Fibroblast of lung (primary cell): ENCODE data around the gene ETF1. TPM values are rescaled to one million over a fixed set of nuclear protein-coding genes. Genes with fewer than 3 reads are reported as not detected.

Experiments used
- DNase-seq, 2 donors: peaks; one replicate each; pipeline versions ENCODE4 v3.0.0 to v3.0.0-alpha.2; 2010; ENCODE audit warnings: low read depth in 2 of 2
- H2AFZ ChIP-seq: 2 replicates; pipeline ENCODE4 v1.5.1; 2012; ENCODE audit warnings: low read length, control low read depth, inconsistent platforms
- H3K27ac ChIP-seq: 2 replicates; pipeline ENCODE4 v1.5.1; 2011; ENCODE audit warnings: low read length, control low read depth; ENCODE audit not compliant: insufficient read depth
- H3K27me3 ChIP-seq: 2 replicates; pipeline ENCODE4 v1.5.1; 2011; ENCODE audit warnings: mild to moderate bottlenecking, low read length; ENCODE audit not compliant: control insufficient read depth, insufficient read depth
- H3K36me3 ChIP-seq: 2 replicates; pipeline ENCODE4 v1.5.1; 2011; ENCODE audit warnings: low read length; ENCODE audit not compliant: control insufficient read depth, insufficient read depth
- H3K4me1 ChIP-seq: 2 replicates; pipeline ENCODE4 v1.5.1; 2011; ENCODE audit warnings: low read length; ENCODE audit not compliant: control insufficient read depth, insufficient read depth; ENCODE audit errors: extremely low read depth
- H3K4me2 ChIP-seq: 2 replicates; pipeline ENCODE4 v1.5.1; 2011; ENCODE audit warnings: low read length, control low read depth; ENCODE audit not compliant: insufficient read depth; ENCODE audit errors: extremely low read depth
- H3K4me3 ChIP-seq, 4 experiments: fragments of 200-600 bp in 1 of 4; sonication (generic) in 1 of 4; replicated peaks in 1 of 4; 2 replicates each; pipeline ENCODE4 v1.5.1; 2011 to 2016; ENCODE audit warnings: low read length in 4 of 4, low read depth in 3 of 4, mild to moderate bottlenecking in 3 of 4, control low read depth in 2 of 4, inconsistent platforms in 1 of 4, mixed read lengths in 1 of 4; ENCODE audit not compliant: insufficient read depth in 1 of 4; ENCODE audit errors: control extremely low read depth in 1 of 4
- H3K79me2 ChIP-seq: 2 replicates; pipeline ENCODE4 v1.5.1; 2012; ENCODE audit warnings: mild to moderate bottlenecking, low read length, inconsistent platforms; ENCODE audit not compliant: control insufficient read depth, insufficient read depth
- H3K9ac ChIP-seq: 2 replicates; pipeline ENCODE4 v1.5.1; 2011; ENCODE audit warnings: mild to moderate bottlenecking, low read length, control low read depth; ENCODE audit not compliant: insufficient read depth
- H3K9me3 ChIP-seq: 2 replicates; pipeline ENCODE4 v1.5.1; 2012; ENCODE audit warnings: low read depth, low read length; ENCODE audit not compliant: control insufficient read depth, insufficient read depth
- H4K20me1 ChIP-seq: 2 replicates; pipeline ENCODE4 v1.5.1; 2011; ENCODE audit warnings: low read length; ENCODE audit not compliant: control insufficient read depth, insufficient read depth; ENCODE audit errors: extremely low read depth
- CTCF ChIP-seq, 2 donors: IDR thresholded peaks in 1 of 2; conservative IDR thresholded peaks in 1 of 2; 1 replicate in 1 of 2; 2 replicates in 1 of 2; pipeline ENCODE4 v1.5.1; 2011 to 2012; ENCODE audit warnings: low read length in 2 of 2, control low read depth in 1 of 2, inconsistent platforms in 1 of 2, low read depth in 1 of 2, mild to moderate bottlenecking in 1 of 2
- EZH2 ChIP-seq: IDR thresholded peaks from 2 replicates; pipeline ENCODE4 v1.5.1; 2012; ENCODE audit warnings: low read length, control low read depth, mild to moderate bottlenecking; ENCODE audit errors: missing control alignments
- polyA plus RNA-seq, 2 donors: library from polyadenylated mRNA; depleted of rRNA in 1 of 2; stranded (reverse) in 1 of 2; unstranded in 1 of 2; fragments of >200 nt; gene quantifications; 2 replicates each; pipeline ENCODE4 v1.2.1, GENCODE V29; 2011 to 2012; ENCODE audit warnings: missing spikeins in 1 of 2
- total RNA-seq: library from RNA; depleted of rRNA; stranded (reverse); fragments of >200 nt; gene quantifications from 2 replicates; pipeline ENCODE4 v1.2.1, GENCODE V29; 2014

ETF1 gene
- total and polyA plus RNA-seq, 2 donors (not counting 1 experiment from before 2014, with no cell fraction given): 94.0 to 118 TPM

GRCh38 chr5:138542180-138542955 lies 668 bp downstream of the ETF1 start:
- Histone ChIP-seq H4K20me1 (no peaks in the 10 kb centered on the region), H3K4me3 (peak overlapping the region; percentile 88 to 99 (median 90)), H3K27ac (peak overlapping the region; percentile 98), H3K79me2 (peaks cover 87% of the 10 kb centered on the region), H2AFZ (no peak overlapping the region), H3K9me3 (no peaks in the 10 kb centered on the region), H3K4me2 (peak overlapping the region; percentile 29), H3K36me3 (no peaks in the 10 kb centered on the region), H3K27me3 (no peaks in the 10 kb centered on the region), H3K4me1 (no peaks in the 10 kb centered on the region), H3K9ac (peak overlapping the region; percentile 100)
- no peak for TF ChIP-seq EZH2
- no peak for TF ChIP-seq CTCF (conservative IDR thresholded peaks at IDR 0.05 in 1 of 2, IDR thresholded peaks at IDR 0.05 in 1 of 2; ENCODE audit: low read depth in 1 of 2, low read length in 2 of 2)
- peak in 1 of 2 donors; percentile 10 for DNase-seq

- H3K9ac ChIP-seq: peak overlapping the region; percentile 100
- peaks cover 3% of the 10 kb centered on the region for H3K36me3 ChIP-seq
- no peak overlapping the region for H2AFZ ChIP-seq
- H4K20me1 ChIP-seq: no peaks in the 10 kb centered on the region
- H3K79me2 ChIP-seq: peaks cover 88% of the 10 kb centered on the region
- no peaks in the 10 kb centered on the region for H3K9me3 ChIP-seq
- H3K27me3 ChIP-seq: no peaks in the 10 kb centered on the region
- H3K4me3 ChIP-seq: peak overlapping the region; percentile 88 to 99 (median 90)
- H3K27ac ChIP-seq: peak overlapping the region; percentile 98
- peak in 1 of 2 donors; percentile 35 for DNase-seq
- no peaks in the 10 kb centered on the region for H3K4me1 ChIP-seq
- TF ChIP-seq EZH2: no peak
- no peak for TF ChIP-seq CTCF (conservative IDR thresholded peaks at IDR 0.05 in 1 of 2, IDR thresholded peaks at IDR 0.05 in 1 of 2; ENCODE audit: low read depth in 1 of 2, low read length in 2 of 2)
- peak overlapping the region; percentile 29 for H3K4me2 ChIP-seq
Observed at GRCh38 chr5:138541511-138542179, 1.4 kb downstream of the ETF1 start.

GRCh38 chr5:138539791-138540190 lies 3.2 kb downstream of the ETF1 start:
- peaks cover 4% of the 10 kb centered on the region for H3K36me3 ChIP-seq
- H3K27ac ChIP-seq: no peak overlapping the region
- H3K9ac ChIP-seq: no peak overlapping the region
- H4K20me1 ChIP-seq: no peaks in the 10 kb centered on the region
- no peak for DNase-seq
- peaks cover 89% of the 10 kb centered on the region for H3K79me2 ChIP-seq
- no peaks in the 10 kb centered on the region for H3K9me3 ChIP-seq
- H2AFZ ChIP-seq: no peak overlapping the region
- H3K4me3 ChIP-seq: peak overlapping the region in 1 of 4 experiments; percentile 8
- no peak for TF ChIP-seq EZH2
- TF ChIP-seq CTCF (conservative IDR thresholded peaks at IDR 0.05 in 1 of 2, IDR thresholded peaks at IDR 0.05 in 1 of 2; ENCODE audit: low read depth in 1 of 2, low read length in 2 of 2): no peak
- H3K4me2 ChIP-seq: no peak overlapping the region
- H3K4me1 ChIP-seq: no peaks in the 10 kb centered on the region
- H3K27me3 ChIP-seq: no peaks in the 10 kb centered on the region
